DND-41 (cell line): ENCODE data around the gene DCTD.
A peak's percentile ranks its signal among the peaks of the same experiment; 100 is the strongest.

ENCODE experiments used
- ATAC-seq: fragments of 200-7000 bp; cut with Tn5 transposase; 3 replicates; pipeline ENCODE4 v1.9.1; 2021; ENCODE audit warnings: low read depth; ENCODE audit not compliant: insufficient read depth
- DNase-seq: peaks from one replicate; pipeline ENCODE4 v3.0.0-alpha.2; 2020
- H2AFZ ChIP-seq: 2 replicates; pipeline ENCODE4 v1.6.0; 2012; ENCODE audit warnings: low read depth, low read length
- H3K27ac ChIP-seq: 2 replicates; pipeline ENCODE4 v1.5.1; 2012; ENCODE audit warnings: low read length, inconsistent platforms
- H3K27me3 ChIP-seq: fragments of 200-600 bp; sonication (generic); 2 replicates; pipeline ENCODE4 v1.6.0; 2012; ENCODE audit warnings: low read length, mild to moderate bottlenecking, inconsistent platforms; ENCODE audit not compliant: insufficient read depth, poor library complexity
- H3K36me3 ChIP-seq: 2 replicates; pipeline ENCODE4 v1.5.1; 2012; ENCODE audit warnings: low read length, inconsistent platforms; ENCODE audit not compliant: insufficient read depth
- H3K4me1 ChIP-seq: 2 replicates; pipeline ENCODE4 v1.5.1; 2012; ENCODE audit warnings: mild to moderate bottlenecking, low read length; ENCODE audit not compliant: insufficient read depth
- H3K4me2 ChIP-seq: 2 replicates; pipeline ENCODE4 v1.6.0; 2012; ENCODE audit warnings: mild to moderate bottlenecking, moderate library complexity, low read length, inconsistent platforms; ENCODE audit not compliant: insufficient read depth
- H3K4me3 ChIP-seq, 2 experiments: fragments of 200-600 bp in 1 of 2; shearing (Covaris generic) in 1 of 2; 2 replicates each; pipeline ENCODE4 v1.5.1; 2012 to 2016; ENCODE audit warnings: inconsistent platforms in 2 of 2, low read length in 2 of 2, mild to moderate bottlenecking in 2 of 2, low read depth in 1 of 2, moderate library complexity in 1 of 2
- H3K79me2 ChIP-seq: 2 replicates; pipeline ENCODE4 v1.6.0; 2012; ENCODE audit warnings: low read length, inconsistent platforms; ENCODE audit not compliant: insufficient read depth
- H3K9ac ChIP-seq: 2 replicates; pipeline ENCODE4 v1.6.0; 2012; ENCODE audit warnings: low read depth, mild to moderate bottlenecking, inconsistent platforms, low read length, moderate library complexity
- H3K9me3 ChIP-seq: 2 replicates; pipeline ENCODE4 v1.5.1; 2012; ENCODE audit warnings: low read length, moderate library complexity, mild to moderate bottlenecking, inconsistent platforms; ENCODE audit not compliant: insufficient read depth, severe bottlenecking
- H4K20me1 ChIP-seq: 2 replicates; pipeline ENCODE4 v1.6.0; 2012; ENCODE audit warnings: low read length; ENCODE audit not compliant: insufficient read depth
- CTCF ChIP-seq: IDR thresholded peaks from 2 replicates; pipeline ENCODE4 v1.5.1; 2012; ENCODE audit warnings: borderline replicate concordance, low read length, moderate library complexity, mild to moderate bottlenecking; ENCODE audit not compliant: poor library complexity, severe bottlenecking; ENCODE audit errors: extremely low read depth
- EZH2 ChIP-seq: IDR thresholded peaks from 3 replicates; pipeline ENCODE4 v1.6.1; 2012; ENCODE audit warnings: borderline replicate concordance, low read depth, mild to moderate bottlenecking, moderate library complexity, low read length, inconsistent platforms; ENCODE audit not compliant: severe bottlenecking

The DCTD gene

GRCh38 chr4:182931691-182932345, 14.6 kb upstream of the DCTD start:
- Histone ChIP-seq H3K4me3 (no peak overlapping the region), H3K9me3 (no peaks in the 10 kb centered on the region), H3K4me1 (no peaks in the 10 kb centered on the region), H3K4me2 (no peak overlapping the region), H4K20me1 (no peaks in the 10 kb centered on the region), H2AFZ (no peak overlapping the region), H3K27ac (no peak overlapping the region), H3K79me2 (no peaks in the 10 kb centered on the region), H3K27me3 (no peaks in the 10 kb centered on the region), H3K9ac (no peak overlapping the region), H3K36me3 (no peaks in the 10 kb centered on the region)
- no peak for TF ChIP-seq CTCF
- ATAC-seq (no peak), DNase-seq (no peak)

GRCh38 chr4:182930889-182931288, 13.7 kb upstream of the DCTD start:
- no peak for ATAC-seq
- TF ChIP-seq CTCF (no peak), EZH2 (no peak)
- H2AFZ ChIP-seq: no peak overlapping the region

GRCh38 chr4:182929296-182929695, 12.1 kb upstream of the DCTD start:
- Histone ChIP-seq H3K27me3 (no peaks in the 10 kb centered on the region), H3K27ac (no peak overlapping the region), H3K4me1 (no peaks in the 10 kb centered on the region), H3K4me2 (no peak overlapping the region), H3K9ac (no peak overlapping the region), H4K20me1 (no peaks in the 10 kb centered on the region), H3K79me2 (no peaks in the 10 kb centered on the region), H3K4me3 (no peak overlapping the region), H2AFZ (no peak overlapping the region), H3K36me3 (no peaks in the 10 kb centered on the region), H3K9me3 (no peaks in the 10 kb centered on the region)
- TF ChIP-seq EZH2: no peak
- TF ChIP-seq CTCF: no peak
- DNase-seq: no peak
- ATAC-seq: no peak

More at GRCh38 chr4:182930889-182931288, 13.7 kb upstream of the DCTD start:
- Histone ChIP-seq H3K79me2 (no peaks in the 10 kb centered on the region), H3K27ac (no peak overlapping the region), H3K27me3 (no peaks in the 10 kb centered on the region), H3K4me2 (no peak overlapping the region), H4K20me1 (no peaks in the 10 kb centered on the region), H3K4me1 (no peaks in the 10 kb centered on the region), H3K4me3 (no peak overlapping the region), H3K9me3 (no peaks in the 10 kb centered on the region), H3K36me3 (no peaks in the 10 kb centered on the region), H3K9ac (no peak overlapping the region)
- no peak for DNase-seq

- ATAC-seq (no peak), DNase-seq (no peak)
- H4K20me1 ChIP-seq: no peaks in the 10 kb centered on the region
- no peaks in the 10 kb centered on the region for H3K36me3 ChIP-seq
- no peaks in the 10 kb centered on the region for H3K79me2 ChIP-seq
- no peaks in the 10 kb centered on the region for H3K27me3 ChIP-seq
- TF ChIP-seq EZH2 (no peak), CTCF (peak; percentile 33)
- no peak overlapping the region for H3K9ac ChIP-seq
- H3K4me1 ChIP-seq: no peaks in the 10 kb centered on the region
- no peaks in the 10 kb centered on the region for H3K9me3 ChIP-seq
- H3K27ac ChIP-seq: no peak overlapping the region
- no peak overlapping the region for H3K4me3 ChIP-seq
- no peak overlapping the region for H3K4me2 ChIP-seq
- H2AFZ ChIP-seq: no peak overlapping the region
These were observed 10.9 kb upstream of the DCTD start for GRCh38 chr4:182928061-182928460.
